HepG2 (cell line): ENCODE data around the gene ODC1. TPM values are rescaled to one million over a fixed set of nuclear protein-coding genes. Genes with fewer than 3 reads are reported as not detected.

Experiments
- BORCS8-MEF2B ChIP-seq: sonication (generic); formaldehyde crosslinking; IDR thresholded peaks from 2 replicates; pipeline ENCODE4 v1.8.0; 2022; ENCODE audit warnings: mild to moderate bottlenecking, missing genetic modification reagents
- CAMTA2 ChIP-seq: sonication (generic); formaldehyde crosslinking; IDR thresholded peaks from 2 replicates; pipeline ENCODE4 v1.4.0; 2020; ENCODE audit warnings: mild to moderate bottlenecking, missing genetic modification reagents, borderline replicate concordance
- DPF2 ChIP-seq: sonication (generic); formaldehyde crosslinking; IDR thresholded peaks from 2 replicates; pipeline ENCODE4 v1.4.0; 2020; ENCODE audit warnings: mild to moderate bottlenecking, low read depth, missing genetic modification reagents, borderline replicate concordance
- GMEB1 ChIP-seq: sonication (generic); formaldehyde crosslinking; IDR thresholded peaks from 2 replicates; pipeline ENCODE4 v1.5.1; 2020; ENCODE audit warnings: missing genetic modification reagents, mild to moderate bottlenecking, borderline replicate concordance
- HNF4G ChIP-seq, 2 experiments: sonication (generic) in 1 of 2; formaldehyde crosslinking in 1 of 2; IDR thresholded peaks; 2 replicates each; pipeline versions ENCODE4 v1.4.0 to v1.6.1; 2011 to 2020; ENCODE audit warnings: borderline replicate concordance in 2 of 2, low read depth in 2 of 2, mild to moderate bottlenecking in 2 of 2, low read length in 1 of 2, missing genetic modification reagents in 1 of 2, moderate library complexity in 1 of 2
- IRX3 ChIP-seq: sonication (generic); formaldehyde crosslinking; IDR thresholded peaks from 2 replicates; pipeline ENCODE4 v1.8.1; 2023; ENCODE audit warnings: mild to moderate bottlenecking, low read depth, missing genetic modification reagents, borderline replicate concordance
- MXD1 ChIP-seq: sonication (generic); formaldehyde crosslinking; IDR thresholded peaks from 2 replicates; pipeline ENCODE4 v1.4.0; 2020; ENCODE audit warnings: mild to moderate bottlenecking, missing genetic modification reagents
- MYNN ChIP-seq: sonication (generic); formaldehyde crosslinking; IDR thresholded peaks from 2 replicates; pipeline ENCODE4 v1.4.0; 2020; ENCODE audit warnings: mild to moderate bottlenecking, low read depth, missing genetic modification reagents
- PITX1 ChIP-seq: sonication (generic); formaldehyde crosslinking; IDR thresholded peaks from 2 replicates; pipeline ENCODE4 v1.5.1; 2020; ENCODE audit warnings: mild to moderate bottlenecking, missing genetic modification reagents
- RERE ChIP-seq: IDR thresholded peaks from 2 replicates; pipeline ENCODE4 v1.6.1; 2016; ENCODE audit warnings: low read depth, missing genetic modification reagents, missing compliant biosample characterization
- SNAPC5 ChIP-seq: sonication (generic); formaldehyde crosslinking; IDR thresholded peaks from 2 replicates; pipeline ENCODE4 v1.8.1; 2023; ENCODE audit warnings: mild to moderate bottlenecking, missing genetic modification reagents, borderline replicate concordance
- ZBTB39 ChIP-seq: sonication (generic); formaldehyde crosslinking; IDR thresholded peaks from 2 replicates; pipeline ENCODE4 v1.5.0; 2020; ENCODE audit warnings: missing genetic modification reagents
- ZNF737 ChIP-seq: sonication (generic); formaldehyde crosslinking; IDR thresholded peaks from 2 replicates; pipeline ENCODE4 v1.5.0; 2020; ENCODE audit warnings: missing genetic modification reagents, mild to moderate bottlenecking, borderline replicate concordance
- ZNF784 ChIP-seq: sonication (generic); formaldehyde crosslinking; IDR thresholded peaks from 2 replicates; pipeline ENCODE4 v1.5.1; 2020; ENCODE audit warnings: missing genetic modification reagents, mild to moderate bottlenecking, borderline replicate concordance
- polyA plus RNA-seq, 8 experiments: library from polyadenylated mRNA; depleted of rRNA in 3 of 8; stranded (reverse) in 7 of 8; unstranded in 1 of 8; fragments of >200 nt; fragmentation: Illumina TruSeq in 4 of 8; extraction: Trizol in 4 of 8; gene quantifications; 2 replicates each; pipeline versions ENCODE4 v1.2.1 to v1.2.3, GENCODE V29; 2011 to 2016; ENCODE audit warnings: low read depth in 4 of 8, missing spikeins in 1 of 8, mixed read lengths in 1 of 8; ENCODE audit not compliant: insufficient read depth in 1 of 8
- total RNA-seq, 5 experiments: library from RNA; depleted of rRNA; stranded (reverse); fragments of >200 nt; fragmentation: Illumina TruSeq; extraction: Trizol; gene quantifications; 2 replicates each; pipeline ENCODE4 v1.2.3, GENCODE V29; 2016; ENCODE audit warnings: low read depth in 1 of 5

Gene ODC1
- total and polyA plus RNA-seq, 2 of the 13 experiments (the other 11 are each of a cell fraction or from before 2014, with no cell fraction given): 142 to 371 TPM

- no peak for TF ChIP-seq IRX3 (CRISPR knock-in tag)
- no peak for TF ChIP-seq BORCS8-MEF2B (CRISPR knock-in tag)
- TF ChIP-seq DPF2 (CRISPR knock-in tag): peak; percentile 48; the same call in 1 of the 2 replicates
- no peak for TF ChIP-seq ZNF737
- TF ChIP-seq GMEB1 (CRISPR knock-in tag): no peak; the same call in 1 of the 2 replicates
- no peak for TF ChIP-seq RERE (CRISPR knock-in tag)
- TF ChIP-seq SNAPC5 (CRISPR knock-in tag): no peak
- TF ChIP-seq MXD1: no peak
- TF ChIP-seq CAMTA2: no peak
- TF ChIP-seq HNF4G (IDR thresholded peaks at IDR 0.05; ENCODE audit: borderline replicate concordance, low read depth, low read length): peak; percentile 77; the same call in 1 of the 2 replicates
- TF ChIP-seq HNF4G (CRISPR knock-in tag; IDR thresholded peaks at IDR 0.05; ENCODE audit: borderline replicate concordance, low read depth): peak; percentile 94
- TF ChIP-seq ZNF784: peak; percentile 80; the same call in 1 of the 2 replicates
- peak; percentile 5; the same call in 1 of the 2 replicates for TF ChIP-seq PITX1 (CRISPR knock-in tag)
- 0 out of 2 replicates have a peak, but pooled peaks have one; percentile 64 for TF ChIP-seq MYNN (CRISPR knock-in tag)
- no peak for TF ChIP-seq ZBTB39 (CRISPR knock-in tag)
These were observed 46.9 kb downstream of the ODC1 start (continued) for GRCh38 chr2:10400978-10401951.
